Activated T-cell treated with anti-CD3 and anti-CD28 coated beads, Interleukin-2, amount 50 U/mL, for 4 hours (primary cell): ENCODE results near the gene KRT80. TPM values are rescaled to one million over a fixed set of nuclear protein-coding genes. Genes with fewer than 3 reads are reported as not detected.
A peak's percentile ranks its signal among the peaks of the same experiment; 100 is the strongest.

ENCODE experiments used
- ATAC-seq, 2 donors: fragments of 200-7000 bp; cut with Tn5 transposase; one replicate each; pipeline ENCODE4 v1.10.0; 2021
- DNase-seq: peaks from one replicate; pipeline ENCODE4 v3.0.0-alpha.2; 2020
- H3K27me3 Mint-ChIP-seq: one replicate; pipeline ENCODE4 v1.8.0; 2021; ENCODE audit warnings: low read depth, mixed read lengths
- H3K36me3 Mint-ChIP-seq: one replicate; pipeline ENCODE4 v1.8.0; 2022; ENCODE audit warnings: mixed read lengths; ENCODE audit not compliant: insufficient read depth
- H3K4me1 Mint-ChIP-seq: one replicate; pipeline ENCODE4 v1.8.0; 2021; ENCODE audit warnings: low read depth, mixed read lengths
- H3K4me3 Mint-ChIP-seq: one replicate; pipeline ENCODE4 v1.8.0; 2021; ENCODE audit warnings: mild to moderate bottlenecking, moderate library complexity, mixed read lengths
- H3K9me3 Mint-ChIP-seq: one replicate; pipeline ENCODE4 v1.8.0; 2021; ENCODE audit warnings: mixed read lengths
- total RNA-seq, 3 donors: library from RNA; stranded (reverse); gene quantifications; one replicate each; pipeline ENCODE4 v1.2.1, GENCODE V29; 2021

KRT80 gene
- total RNA-seq, 3 donors from 2014 or later, result 0.05 to 0.08 TPM; not detected in 1

DNA sequence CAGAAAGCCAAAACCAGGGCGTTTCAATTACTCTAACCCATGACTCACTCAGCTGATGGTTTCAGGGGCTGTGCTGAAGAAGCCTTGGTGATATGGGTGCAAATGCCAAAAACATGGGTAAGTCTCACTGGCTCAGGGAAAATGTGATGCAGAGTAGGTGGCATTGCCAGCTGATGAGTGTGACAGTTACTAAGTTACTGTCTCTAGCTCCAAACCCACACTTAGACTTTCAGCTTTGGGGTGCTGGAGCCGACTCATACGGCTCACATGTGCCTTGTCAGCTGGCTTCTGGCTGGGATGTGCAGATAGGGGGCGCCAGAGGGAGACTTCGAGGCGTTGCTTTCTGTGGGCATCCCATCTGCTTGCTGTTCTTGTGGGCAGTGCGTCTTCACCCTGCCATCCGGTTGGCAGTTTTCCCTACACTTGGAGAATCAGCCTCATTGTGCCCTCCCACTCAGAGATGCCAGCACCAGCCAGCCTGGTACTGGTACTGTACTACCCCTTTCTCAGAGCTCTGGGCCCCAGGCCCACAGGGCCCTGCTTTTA lies 30.2 kb upstream of the KRT80 start:
- H3K4me3 Mint-ChIP-seq, result peak overlapping the region; percentile 17
- H3K36me3 Mint-ChIP-seq, result no peaks in the 10 kb centered on the region
- no peaks in the 10 kb centered on the region for H3K9me3 Mint-ChIP-seq
- ATAC-seq, result peak; percentile 97
- H3K4me1 Mint-ChIP-seq, result peaks cover 16% of the 10 kb centered on the region
- peaks cover 47% of the 10 kb centered on the region for H3K27me3 Mint-ChIP-seq
- peak; percentile 14 for DNase-seq

- Mint-ChIP-seq H3K9me3 (no peaks in the 10 kb centered on the region), H3K4me3 (no peak overlapping the region), H3K27me3 (peaks cover 49% of the 10 kb centered on the region), H3K36me3 (no peaks in the 10 kb centered on the region), H3K4me1 (peaks cover 16% of the 10 kb centered on the region)
- DNase-seq (no peak), ATAC-seq (no peak)
These were observed 29.4 kb upstream of the KRT80 start for GRCh38 chr12:52221070-52221781.

GRCh38 chr12:52220477-52220876 lies 28.7 kb upstream of the KRT80 start:
- Mint-ChIP-seq H3K4me3 (no peak overlapping the region), H3K36me3 (no peaks in the 10 kb centered on the region), H3K4me1 (peaks cover 16% of the 10 kb centered on the region), H3K9me3 (no peaks in the 10 kb centered on the region), H3K27me3 (peaks cover 46% of the 10 kb centered on the region)
- ATAC-seq (no peak), DNase-seq (no peak)

DNA sequence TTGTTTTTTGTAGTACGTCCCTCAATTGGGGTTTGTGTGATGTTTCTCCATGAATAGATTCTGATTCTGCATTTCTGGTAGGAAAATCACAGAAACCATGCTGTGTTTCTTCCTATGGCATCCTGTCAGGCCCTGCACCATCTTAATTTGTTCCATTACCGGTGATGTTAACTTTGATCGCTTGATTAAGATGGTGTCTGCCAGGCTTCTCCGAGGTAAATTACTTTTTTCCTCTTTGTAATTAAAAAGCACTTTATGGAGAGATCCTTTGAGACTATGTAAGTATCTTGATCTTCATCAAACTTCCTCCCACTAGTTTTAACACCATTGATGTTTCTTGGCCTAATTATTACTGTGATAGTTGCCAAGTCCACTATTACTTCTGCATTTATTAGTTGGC lies 26.2 kb upstream of the KRT80 start:
- H3K36me3 Mint-ChIP-seq, result no peaks in the 10 kb centered on the region
- H3K4me1 Mint-ChIP-seq, result peaks cover 10% of the 10 kb centered on the region
- no peaks in the 10 kb centered on the region for H3K9me3 Mint-ChIP-seq
- H3K4me3 Mint-ChIP-seq, result no peak overlapping the region
- H3K27me3 Mint-ChIP-seq, result peaks cover 38% of the 10 kb centered on the region
- ATAC-seq (no peak), DNase-seq (no peak)

DNA sequence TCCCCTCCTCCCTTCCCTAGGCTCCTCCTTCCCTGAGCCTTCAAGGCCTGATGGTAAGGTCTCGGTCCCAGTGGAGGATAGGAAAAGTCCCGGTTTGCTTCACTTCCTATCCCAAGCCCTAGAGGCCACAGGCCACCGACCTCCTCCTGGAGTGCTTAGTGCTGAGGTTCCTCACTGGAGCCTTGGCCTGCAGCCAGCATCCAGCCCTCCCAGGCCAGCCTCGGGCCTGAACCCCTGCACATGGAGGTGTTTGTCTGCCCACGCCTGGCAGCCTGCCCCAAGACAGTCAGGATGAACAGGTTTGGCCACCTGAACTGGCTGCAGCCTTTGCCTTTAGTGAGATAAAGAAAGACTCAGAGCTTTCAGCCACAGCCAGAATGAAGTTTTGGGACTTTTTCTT lies 25.4 kb upstream of the KRT80 start:
- H3K4me1 Mint-ChIP-seq, result peaks cover 8% of the 10 kb centered on the region
- ATAC-seq, result no peak
- H3K27me3 Mint-ChIP-seq, result peaks cover 36% of the 10 kb centered on the region
- H3K9me3 Mint-ChIP-seq, result no peaks in the 10 kb centered on the region
- H3K4me3 Mint-ChIP-seq, result no peak overlapping the region
- no peaks in the 10 kb centered on the region for H3K36me3 Mint-ChIP-seq
- no peak for DNase-seq

- no peaks in the 10 kb centered on the region for H3K36me3 Mint-ChIP-seq
- ATAC-seq (no peak), DNase-seq (no peak)
- H3K4me1 Mint-ChIP-seq, result peaks cover 6% of the 10 kb centered on the region
- no peak overlapping the region for H3K4me3 Mint-ChIP-seq
- peaks cover 36% of the 10 kb centered on the region for H3K27me3 Mint-ChIP-seq
- no peaks in the 10 kb centered on the region for H3K9me3 Mint-ChIP-seq
These were observed 25.0 kb upstream of the KRT80 start for GRCh38 chr12:52216807-52217206.

- ATAC-seq (no peak), DNase-seq (no peak)
- no peaks in the 10 kb centered on the region for H3K36me3 Mint-ChIP-seq
- no peaks in the 10 kb centered on the region for H3K9me3 Mint-ChIP-seq
- no peak overlapping the region for H3K4me3 Mint-ChIP-seq
- peaks cover 32% of the 10 kb centered on the region for H3K27me3 Mint-ChIP-seq
- peaks cover under 1% of the 10 kb centered on the region for H3K4me1 Mint-ChIP-seq
These were observed 24.3 kb upstream of the KRT80 start for GRCh38 chr12:52216100-52216499.

GRCh38 chr12:52215587-52216031 lies 23.8 kb upstream of the KRT80 start:
- H3K27me3 Mint-ChIP-seq, result peaks cover 27% of the 10 kb centered on the region
- H3K9me3 Mint-ChIP-seq, result no peaks in the 10 kb centered on the region
- H3K36me3 Mint-ChIP-seq, result no peaks in the 10 kb centered on the region
- no peaks in the 10 kb centered on the region for H3K4me1 Mint-ChIP-seq
- no peak for ATAC-seq
- no peak for DNase-seq
- no peak overlapping the region for H3K4me3 Mint-ChIP-seq

DNA sequence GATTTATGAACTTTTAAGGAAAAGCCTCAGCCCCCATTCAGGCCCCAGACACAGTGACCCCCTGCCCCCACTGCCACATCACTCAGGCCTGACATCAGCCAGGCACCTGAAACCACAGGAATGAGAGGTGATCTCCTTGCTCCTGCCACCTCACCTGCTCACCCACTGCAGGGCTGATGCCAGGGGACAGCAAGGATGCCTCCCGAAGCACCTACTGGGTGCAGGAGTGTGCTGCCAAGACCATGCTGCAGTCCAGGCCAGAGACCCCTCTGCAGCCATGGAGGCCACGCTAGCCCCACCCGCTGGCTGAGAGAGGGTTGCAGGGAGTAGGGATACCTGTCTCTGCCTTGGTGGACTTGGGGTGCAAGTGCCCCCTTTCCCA lies 22.6 kb upstream of the KRT80 start:
- DNase-seq, result no peak
- Mint-ChIP-seq H3K36me3 (no peaks in the 10 kb centered on the region), H3K4me3 (no peak overlapping the region), H3K9me3 (no peaks in the 10 kb centered on the region), H3K27me3 (peaks cover 15% of the 10 kb centered on the region), H3K4me1 (no peaks in the 10 kb centered on the region)
- ATAC-seq, result no peak

GRCh38 chr12:52213564-52214420 lies 22.0 kb upstream of the KRT80 start:
- DNase-seq (peak; percentile 31), ATAC-seq (peak; percentile 58 to 71)
- H3K27me3 Mint-ChIP-seq, result peaks cover 15% of the 10 kb centered on the region
- H3K36me3 Mint-ChIP-seq, result no peaks in the 10 kb centered on the region
- H3K4me3 Mint-ChIP-seq, result no peak overlapping the region
- H3K4me1 Mint-ChIP-seq, result no peaks in the 10 kb centered on the region
- no peaks in the 10 kb centered on the region for H3K9me3 Mint-ChIP-seq

DNA sequence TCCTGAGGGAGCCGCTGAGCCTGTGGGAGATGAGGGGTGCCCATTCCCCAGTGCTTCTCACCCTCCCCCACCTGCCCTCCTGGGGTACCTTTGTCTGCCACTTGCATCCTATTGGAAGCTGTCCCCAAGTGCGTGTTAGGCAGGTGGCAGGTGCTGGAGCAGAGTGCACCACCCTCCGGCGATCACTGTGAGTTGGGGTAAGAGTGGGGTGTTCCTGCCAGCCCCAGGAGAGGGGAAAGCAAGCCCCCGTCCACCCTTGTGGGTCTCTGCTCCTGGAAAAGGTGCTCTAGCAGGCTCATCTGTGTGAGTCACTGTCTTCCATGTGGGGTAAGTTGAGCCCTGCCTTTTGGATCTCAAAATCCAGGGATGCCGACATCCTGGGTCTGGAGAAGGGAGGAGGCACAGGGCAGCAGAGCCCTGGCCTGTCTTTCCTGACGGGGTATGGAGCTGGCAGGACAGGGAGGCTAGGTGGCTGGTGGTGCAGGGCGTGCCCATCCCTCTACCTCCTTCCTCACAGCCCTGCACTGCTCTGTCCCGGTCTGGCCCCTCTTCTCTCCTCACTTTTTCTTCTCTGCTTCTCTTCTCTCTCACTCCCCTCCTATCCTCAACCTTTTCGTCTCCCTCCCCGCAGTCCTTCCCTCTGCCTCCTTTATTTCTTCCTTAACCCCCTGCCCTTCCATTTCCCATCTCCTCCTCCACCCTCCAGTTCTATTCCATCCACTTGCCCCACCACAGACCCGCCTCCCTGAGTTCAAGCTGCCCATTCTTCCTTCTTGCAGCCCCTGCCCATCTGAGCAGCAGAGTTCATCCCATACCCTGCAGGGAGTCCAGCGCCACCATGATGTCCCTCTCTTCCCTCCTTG lies 21.1 kb upstream of the KRT80 start:
- no peak for ATAC-seq
- DNase-seq, result no peak
- Mint-ChIP-seq H3K4me3 (no peak overlapping the region), H3K27me3 (peaks cover 13% of the 10 kb centered on the region), H3K9me3 (no peaks in the 10 kb centered on the region), H3K4me1 (no peaks in the 10 kb centered on the region), H3K36me3 (no peaks in the 10 kb centered on the region)

- H3K36me3 Mint-ChIP-seq, result no peaks in the 10 kb centered on the region
- DNase-seq, result no peak
- peaks cover 12% of the 10 kb centered on the region for H3K27me3 Mint-ChIP-seq
- H3K4me1 Mint-ChIP-seq, result no peaks in the 10 kb centered on the region
- ATAC-seq, result no peak
- H3K4me3 Mint-ChIP-seq, result no peak overlapping the region
- no peaks in the 10 kb centered on the region for H3K9me3 Mint-ChIP-seq
These were observed 20.1 kb upstream of the KRT80 start for GRCh38 chr12:52211716-52212585.

DNA sequence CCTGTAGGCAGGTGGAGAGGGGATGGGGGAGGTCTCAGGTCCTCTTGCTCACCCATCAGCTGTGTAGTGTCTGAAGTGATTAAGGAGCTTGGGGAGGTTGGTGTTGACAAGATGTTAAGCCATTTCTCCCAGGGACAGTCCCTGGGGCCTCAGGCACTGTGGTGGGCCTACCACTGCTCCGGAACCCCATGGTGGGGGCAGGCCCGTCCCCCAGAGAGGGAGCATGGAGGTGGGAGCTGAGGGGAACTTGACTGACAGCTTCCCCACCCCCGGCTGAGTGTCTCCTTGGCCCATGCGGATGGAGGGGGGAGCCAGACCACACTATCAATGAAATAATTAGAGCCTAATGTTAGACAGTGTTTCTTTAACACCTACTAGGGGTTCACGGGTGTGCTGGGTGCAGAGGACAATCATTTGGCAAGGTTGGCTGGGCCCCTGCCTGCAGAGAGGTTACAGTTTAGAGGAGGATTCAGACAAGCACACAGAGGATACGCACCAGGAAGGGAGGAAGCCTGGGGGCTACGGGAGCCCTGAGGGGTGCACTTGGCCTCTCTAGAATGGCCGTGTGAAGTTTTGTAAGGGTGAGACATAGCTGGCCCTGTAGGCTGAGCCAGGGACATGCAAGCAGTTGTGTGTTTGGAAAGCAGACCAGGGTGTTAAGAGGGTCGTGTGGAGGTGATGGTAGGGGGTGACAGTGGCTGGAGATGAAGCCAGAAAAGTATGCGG lies 19.3 kb upstream of the KRT80 start:
- ATAC-seq, result no peak
- DNase-seq, result no peak

More for the DNA sequence above, 19.3 kb upstream of the KRT80 start:
- Mint-ChIP-seq H3K36me3 (no peaks in the 10 kb centered on the region), H3K4me1 (no peaks in the 10 kb centered on the region), H3K4me3 (no peak overlapping the region), H3K27me3 (peaks cover 6% of the 10 kb centered on the region), H3K9me3 (no peaks in the 10 kb centered on the region)
